ENCODE measurements around the gene SORCS2. TPM values are rescaled to one million over a fixed set of nuclear protein-coding genes. Genes with fewer than 3 reads are reported as not detected.

The SORCS2 gene
- total and polyA plus RNA-seq, 2 of the 8 experiments (the other 6 are each of a cell fraction or from before 2014, with no cell fraction given), result 0.36 to 1.8 TPM

GRCh38 chr4:7323872-7324650, 131.7 kb downstream of the SORCS2 start:
- H2BK15ac ChIP-seq (ENCODE audit: low read length), result no peak overlapping the region
- H3K27ac ChIP-seq (ENCODE audit: low read depth, low read length), result no peak overlapping the region
- no peak overlapping the region for H2AFZ ChIP-seq (ENCODE audit: low read length)
- no peaks in the 10 kb centered on the region for H3K36me3 ChIP-seq (ENCODE audit: control insufficient read depth in 2 of 4, insufficient read depth in 4 of 4, low read length in 3 of 4)
- H3K23ac ChIP-seq (ENCODE audit: insufficient read length), result no peak overlapping the region
- DNase-seq (ENCODE audit: low read depth in 1 of 2, low spot score in 2 of 2) (no peak), FAIRE-seq (no peak)
- no peaks in the 10 kb centered on the region for H3K9me3 ChIP-seq (ENCODE audit: insufficient read depth in 2 of 2, low read depth in 1 of 2, low read length in 1 of 2)
- no peak overlapping the region for H3K18ac ChIP-seq (ENCODE audit: extremely low read depth, low read length)
- no peaks in the 10 kb centered on the region for H3K79me1 ChIP-seq (ENCODE audit: low read depth, low read length)
- H3K4me3 ChIP-seq (ENCODE audit: extremely low read depth in 1 of 4, insufficient read depth in 2 of 4, low read depth in 3 of 4, low read length in 4 of 4), result no peak overlapping the region
- peaks cover 0 to 11% (median 7%) of the 10 kb centered on the region in 4 experiments; a peak in 5 of 7 replicates for H3K4me1 ChIP-seq (replicated peaks in 1 of 4; ENCODE audit: control insufficient read depth in 3 of 4, insufficient read depth in 4 of 4, low read length in 3 of 4)
- 92% methylated on average over 16 of the region's 16 CpGs; no CpG with 5 or more reads in 1 of the 2 experiments for WGBS, 2 experiments (ENCODE audit: extremely low coverage in 1 of 2, insufficient coverage in 1 of 2, insufficient read length in 1 of 2, insufficient replicate concordance in 2 of 2, low coverage in 1 of 2, low lambda C conversion rate in 2 of 2, missing lambda C conversion rate in 1 of 2)
- no peak overlapping the region for H4K5ac ChIP-seq (ENCODE audit: insufficient read length, low read depth, low read length)
- H3K79me2 ChIP-seq (ENCODE audit: control insufficient read depth in 1 of 2, insufficient read depth in 2 of 2, low read length in 2 of 2), result no peaks in the 10 kb centered on the region
- no peak overlapping the region for H2BK120ac ChIP-seq (replicated peaks; ENCODE audit: low read depth, low read length)
- H3K56ac ChIP-seq (replicated peaks; ENCODE audit: insufficient read length, low read depth, low read length), result no peak overlapping the region
- no peak overlapping the region for H3K9ac ChIP-seq (replicated peaks in 1 of 4; ENCODE audit: extremely low read depth in 1 of 4, low read depth in 3 of 4, low read length in 3 of 4)
- no peaks in the 10 kb centered on the region for H3K27me3 ChIP-seq (replicated peaks in 1 of 4; ENCODE audit: control insufficient read depth in 3 of 4, extremely low read depth in 1 of 4, insufficient read depth in 3 of 4, low read length in 3 of 4)
- H3K14ac ChIP-seq (ENCODE audit: insufficient read length), result no peak overlapping the region
- H2BK12ac ChIP-seq (ENCODE audit: low read depth, low read length), result no peak overlapping the region
- ChIA-PET POLR2A (ENCODE audit: partially characterized antibody) (no interaction called here), CTCF (ENCODE audit: partially characterized antibody) (interaction anchor here (0.7 to 4.6 kb wide), 10 partner anchors 11 to 192 kb away, joined by 3 to 31 read pairs (median 3); no protein-coding TSS in a partner anchor)
- H4K20me1 ChIP-seq (replicated peaks in 1 of 2; ENCODE audit: control insufficient read depth in 1 of 2, insufficient read depth in 2 of 2, low read length in 2 of 2), result no peaks in the 10 kb centered on the region
- H3K23me2 ChIP-seq (ENCODE audit: low read depth, low read length), result no peaks in the 10 kb centered on the region
- no peak overlapping the region for H4K91ac ChIP-seq (replicated peaks; ENCODE audit: insufficient read length, low read length)
- H2AK5ac ChIP-seq (ENCODE audit: low read depth, low read length), result no peak overlapping the region
- H3K4ac ChIP-seq (replicated peaks; ENCODE audit: insufficient read length, low read depth, low read length), result no peak overlapping the region
- no peak overlapping the region for H2BK20ac ChIP-seq (ENCODE audit: low read length)
- no peak overlapping the region for H2BK5ac ChIP-seq (ENCODE audit: low read depth, low read length)
- H4K8ac ChIP-seq (ENCODE audit: extremely low read depth, insufficient read depth, low read length), result no peak overlapping the region
- no peak overlapping the region for H3K4me2 ChIP-seq (ENCODE audit: insufficient read depth in 1 of 2, low read depth in 2 of 2, low read length in 2 of 2)
- TF ChIP-seq JUND (IDR thresholded peaks at IDR 0.05; ENCODE audit: low read length), result no peak
- no peak for TF ChIP-seq CBX8 (IDR thresholded peaks at IDR 0.05; ENCODE audit: borderline replicate concordance, low read depth, low read length)
- no peak for TF ChIP-seq TAF7 (optimal IDR thresholded peaks at IDR 0.05; ENCODE audit: borderline replicate concordance, low read depth, low read length)
- no peak for TF ChIP-seq CBX5 (IDR thresholded peaks at IDR 0.05; ENCODE audit: low read depth, low read length)
- TF ChIP-seq GABPA (IDR thresholded peaks at IDR 0.05; ENCODE audit: borderline replicate concordance, insufficient read depth, low read length), result no peak
- TF ChIP-seq BCL11A (IDR thresholded peaks at IDR 0.05; ENCODE audit: low read depth in 2 of 2, low read length in 2 of 2), result no peak
- peak; percentile 97 for TF ChIP-seq TBP (IDR thresholded peaks at IDR 0.05; ENCODE audit: low read depth, low read length)
- no peak for TF ChIP-seq SAP30 (IDR thresholded peaks at IDR 0.05; ENCODE audit: insufficient read depth, insufficient replicate concordance, low read length)
- no peak for TF ChIP-seq RNF2 (IDR thresholded peaks at IDR 0.05; ENCODE audit: borderline replicate concordance, low read depth, low read length, missing control alignments, poor library complexity, severe bottlenecking)
- TF ChIP-seq SRF (IDR thresholded peaks at IDR 0.05; ENCODE audit: low read depth, low read length), result no peak
- no peak for TF ChIP-seq SUZ12 (IDR thresholded peaks at IDR 0.05; ENCODE audit: low read length)
- TF ChIP-seq SP1 (IDR thresholded peaks at IDR 0.05; ENCODE audit: low read depth, low read length), result no peak
